Activated T-helper 9 cell treated with anti-CD3 and anti-CD28 coated beads, Interleukin-2, amount 50 U/mL, for 16 hours (primary cell): Measurements from ENCODE around the gene HNRNPF.

ENCODE experiments used
- DNase-seq: peaks from one replicate; pipeline ENCODE4 v3.0.0-alpha.2; 2020; ENCODE audit warnings: low read depth

HNRNPF gene

GRCh38 chr10:43376828-43377423, 32.1 kb downstream of the HNRNPF start:
- DNase-seq: no peak

GRCh38 chr10:43376046-43376635, 32.8 kb downstream of the HNRNPF start:
- DNase-seq: no peak

- DNase-seq: no peak
These were observed 33.5 kb downstream of the HNRNPF start for GRCh38 chr10:43375401-43376020.

GRCh38 chr10:43374194-43374593, 34.8 kb downstream of the HNRNPF start:
- DNase-seq: no peak

- DNase-seq: no peak
These were observed 35.5 kb downstream of the HNRNPF start for GRCh38 chr10:43373461-43373860.

GRCh38 chr10:43372765-43373361, 36.1 kb downstream of the HNRNPF start:
- DNase-seq: no peak

GRCh38 chr10:43371418-43371817, 37.6 kb downstream of the HNRNPF start, which contains the start of gene FXYD4:
TSS of gene FXYD4 (plus strand) at chr10:43371636. CDS start at chr10:43373747, 2,111 bp downstream.
- no peak for DNase-seq

GRCh38 chr10:43370671-43371215, 38.2 kb downstream of the HNRNPF start:
- no peak for DNase-seq

GRCh38 chr10:43369921-43370320, 39.1 kb downstream of the HNRNPF start:
- no peak for DNase-seq

GRCh38 chr10:43365001-43365400, 44.0 kb downstream of the HNRNPF start:
- no peak for DNase-seq

- peak; percentile 93 for DNase-seq
These were observed 46.7 kb downstream of the HNRNPF start for GRCh38 chr10:43362191-43362839.

GRCh38 chr10:43361547-43362190, 47.3 kb downstream of the HNRNPF start:
- no peak for DNase-seq

- DNase-seq: no peak
These were observed 48.9 kb downstream of the HNRNPF start for GRCh38 chr10:43360086-43360485.

- DNase-seq: no peak
These were observed 53.1 kb downstream of the HNRNPF start for GRCh38 chr10:43355749-43356371.

GRCh38 chr10:43354879-43355380, 54.1 kb downstream of the HNRNPF start:
- no peak for DNase-seq

GRCh38 chr10:43354330-43354635, 54.7 kb downstream of the HNRNPF start:
- DNase-seq: no peak

- DNase-seq: no peak
These were observed 55.3 kb downstream of the HNRNPF start for GRCh38 chr10:43353495-43354329.

- DNase-seq: no peak
These were observed 56.0 kb downstream of the HNRNPF start for GRCh38 chr10:43352951-43353350.

GRCh38 chr10:43351301-43351700, 57.7 kb downstream of the HNRNPF start:
- DNase-seq: no peak

- DNase-seq: no peak
These were observed 58.3 kb downstream of the HNRNPF start for GRCh38 chr10:43350686-43351085.
